Thyroid gland (tissue), 4 donors: Measurements from ENCODE around the gene ADARB2. TPM values are rescaled to one million over a fixed set of nuclear protein-coding genes. Genes with fewer than 3 reads are reported as not detected.

Experiments used
- DNase-seq, 2 donors: peaks; one replicate each; pipeline ENCODE4 v3.0.0-alpha.2; 2019
- H3K27ac ChIP-seq, 3 donors: fragments of 200-600 bp; sonication (generic); 1 replicate in 2 of 3; 2 replicates in 1 of 3; pipeline ENCODE4 v1.5.1; 2016 to 2019; ENCODE audit warnings: mild to moderate bottlenecking in 1 of 3, moderate library complexity in 1 of 3
- H3K27me3 ChIP-seq: fragments of 200-600 bp; sonication (generic); one replicate; pipeline ENCODE4 v1.5.1; 2019
- H3K36me3 ChIP-seq, 2 donors: fragments of 200-600 bp; sonication (generic); one replicate each; pipeline ENCODE4 v1.5.1; 2016 to 2019
- H3K4me1 ChIP-seq, 2 donors: fragments of 200-600 bp; sonication (generic); one replicate each; pipeline ENCODE4 v1.5.1; 2017 to 2019
- H3K4me3 ChIP-seq, 3 donors: fragments of 200-600 bp; sonication (generic); replicated peaks in 1 of 3; 1 replicate in 2 of 3; 2 replicates in 1 of 3; pipeline ENCODE4 v1.5.1; 2016; ENCODE audit warnings: mild to moderate bottlenecking in 1 of 3
- H3K9me3 ChIP-seq: fragments of 200-600 bp; sonication (generic); one replicate; pipeline ENCODE4 v1.5.1; 2017
- CTCF ChIP-seq, 6 experiments: fragments of 200-600 bp in 3 of 6; fragments of 450-650 bp in 3 of 6; sonication (generic) in 3 of 6; IDR thresholded peaks; one replicate each; pipeline ENCODE4 v1.5.1; 2016 to 2019; ENCODE audit warnings: antibody characterized with exemption in 6 of 6, mild to moderate bottlenecking in 2 of 6, inconsistent platforms in 1 of 6, moderate library complexity in 1 of 6
- POLR2A ChIP-seq, 2 donors: fragments of 450-650 bp; IDR thresholded peaks; one replicate each; pipeline ENCODE4 v1.6.1; 2017; ENCODE audit warnings: antibody characterized with exemption in 2 of 2, mild to moderate bottlenecking in 2 of 2, moderate library complexity in 1 of 2
- WGBS, 2 donors: methylation state at CpG; one replicate each; pipeline ENCODE4 v1.1.5; 2017; 5-methylcytosine and 5-hydroxymethylcytosine counted together
- intact Hi-C: fragments of 100-400 bp; cut with DNase I; formaldehyde crosslinking; loops from one replicate; pipeline ENCODE4 v1.15.1; 2023
- total RNA-seq, 4 donors: library from RNA; depleted of rRNA; stranded (reverse); fragments of >200 nt; gene quantifications; one replicate each; pipeline ENCODE4 v1.2.3, GENCODE V29; 2016

Gene ADARB2
- total RNA-seq, 4 donors from 2014 or later, result 0.08 to 0.15 TPM; not detected in 2

- H3K27me3 ChIP-seq, result no peaks in the 10 kb centered on the region
- no peaks in the 10 kb centered on the region for H3K4me1 ChIP-seq
- intact Hi-C loops, result no loop called here
- TF ChIP-seq CTCF (IDR thresholded peaks at IDR 0.05), result no peak
- TF ChIP-seq POLR2A (IDR thresholded peaks at IDR 0.05), result no peak
- H3K36me3 ChIP-seq, result no peaks in the 10 kb centered on the region
- DNase-seq, result no peak
- H3K9me3 ChIP-seq, result no peaks in the 10 kb centered on the region
- no peak overlapping the region for H3K27ac ChIP-seq
- WGBS, 2 donors, result 70% methylated on average over 6 of the region's 6 CpGs
- no peak overlapping the region for H3K4me3 ChIP-seq
Measured at GRCh38 chr10:1197384-1197783, 539.9 kb downstream of the ADARB2 start.

- 88 to 90% methylated on average over 2 of the region's 2 CpGs for WGBS, 2 donors
- Histone ChIP-seq H3K4me3 (no peak overlapping the region), H3K4me1 (no peaks in the 10 kb centered on the region), H3K36me3 (no peaks in the 10 kb centered on the region), H3K27ac (no peak overlapping the region), H3K27me3 (no peaks in the 10 kb centered on the region), H3K9me3 (no peaks in the 10 kb centered on the region)
- no peak for DNase-seq
- intact Hi-C loops, result no loop called here
- TF ChIP-seq POLR2A (IDR thresholded peaks at IDR 0.05) (no peak), CTCF (IDR thresholded peaks at IDR 0.05) (no peak)
Measured at GRCh38 chr10:1196656-1197055, 540.7 kb downstream of the ADARB2 start.

DNA sequence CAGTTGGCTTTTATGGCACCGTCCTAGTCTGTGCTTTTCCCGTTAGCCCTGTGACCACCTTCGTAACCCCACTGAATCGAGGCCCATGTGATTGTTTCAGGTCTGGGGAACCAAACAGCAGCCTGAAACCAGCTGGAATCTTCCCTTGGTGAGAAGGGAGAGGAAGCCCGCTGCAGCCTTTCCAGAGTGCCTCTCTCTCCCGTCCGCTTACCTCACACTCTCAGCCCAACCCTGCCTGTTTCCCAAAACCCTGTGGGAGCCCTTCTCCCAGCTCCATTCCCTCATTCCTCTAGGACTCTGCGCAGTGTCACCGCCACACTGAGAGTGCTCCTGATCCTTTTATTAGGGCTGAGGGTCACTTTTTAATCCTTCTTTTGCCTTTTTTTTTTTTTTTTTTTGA is 541.5 kb downstream of the ADARB2 start:
- Histone ChIP-seq H3K27ac (no peak overlapping the region), H3K9me3 (no peaks in the 10 kb centered on the region), H3K36me3 (no peaks in the 10 kb centered on the region), H3K4me3 (no peak overlapping the region), H3K4me1 (no peaks in the 10 kb centered on the region), H3K27me3 (no peaks in the 10 kb centered on the region)
- DNase-seq, result no peak
- TF ChIP-seq POLR2A (IDR thresholded peaks at IDR 0.05) (no peak), CTCF (IDR thresholded peaks at IDR 0.05) (no peak)
- intact Hi-C loops, result no loop called here
- WGBS, 2 donors, result 76 to 84% methylated on average over 9 of the region's 9 CpGs

GRCh38 chr10:1194161-1194560 is 543.2 kb downstream of the ADARB2 start:
- TF ChIP-seq POLR2A (IDR thresholded peaks at IDR 0.05) (no peak), CTCF (IDR thresholded peaks at IDR 0.05) (no peak)
- no peaks in the 10 kb centered on the region for H3K4me1 ChIP-seq
- intact Hi-C loops, result no loop called here
- no peak overlapping the region for H3K27ac ChIP-seq
- DNase-seq, result no peak
- WGBS, 2 donors, result 77 to 79% methylated on average over 7 of the region's 7 CpGs
- no peak overlapping the region for H3K4me3 ChIP-seq
- no peaks in the 10 kb centered on the region for H3K9me3 ChIP-seq
- no peaks in the 10 kb centered on the region for H3K27me3 ChIP-seq
- no peaks in the 10 kb centered on the region for H3K36me3 ChIP-seq

GRCh38 chr10:1193561-1193960 is 543.8 kb downstream of the ADARB2 start:
- WGBS, 2 donors, result 26 to 33% methylated on average over 4 of the region's 4 CpGs
- DNase-seq, result no peak
- TF ChIP-seq POLR2A (IDR thresholded peaks at IDR 0.05) (no peak), CTCF (IDR thresholded peaks at IDR 0.05) (no peak)
- no peaks in the 10 kb centered on the region for H3K9me3 ChIP-seq
- H3K27ac ChIP-seq, result no peak overlapping the region
- no peaks in the 10 kb centered on the region for H3K27me3 ChIP-seq
- no peaks in the 10 kb centered on the region for H3K36me3 ChIP-seq
- intact Hi-C loops, result no loop called here
- H3K4me1 ChIP-seq, result no peaks in the 10 kb centered on the region
- no peak overlapping the region for H3K4me3 ChIP-seq
